ENCODE measurements around the gene CCDC24.

Gene CCDC24

DNA sequence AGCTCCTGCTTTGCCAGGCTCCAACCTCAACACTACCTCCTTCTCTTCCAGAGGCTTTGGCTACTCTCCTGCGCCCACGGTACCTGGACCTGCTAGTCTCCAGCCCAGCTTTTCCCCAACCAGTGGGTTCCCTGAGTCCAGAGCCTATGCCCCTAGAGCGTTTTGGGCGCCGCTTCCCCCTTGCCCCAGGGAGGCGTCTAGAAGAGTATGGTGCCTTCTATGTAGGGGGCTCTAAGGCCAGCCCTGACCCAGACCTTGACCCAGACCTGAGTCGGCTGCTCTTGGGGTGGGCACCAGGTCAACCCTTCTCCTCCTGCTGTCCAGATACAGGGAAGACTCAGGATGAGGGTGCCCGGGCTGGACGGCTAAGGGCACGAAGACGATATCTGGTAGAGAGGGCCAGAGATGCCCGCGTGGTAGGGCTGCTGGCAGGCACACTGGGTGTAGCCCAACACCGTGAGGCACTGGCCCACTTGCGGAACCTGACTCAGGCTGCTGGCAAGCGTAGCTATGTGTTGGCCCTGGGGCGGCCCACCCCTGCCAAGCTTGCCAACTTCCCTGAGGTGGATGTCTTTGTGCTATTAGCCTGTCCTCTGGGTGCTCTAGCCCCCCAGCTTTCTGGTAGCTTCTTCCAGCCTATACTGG, 19.9 kb upstream of the CCDC24 start:
- H3K27me3 ChIP-seq (replicated peaks), result no peaks in the 10 kb centered on the region
- no peak overlapping the region for H3K4me3 ChIP-seq (ENCODE audit: low read depth, low read length)
- in situ Hi-C loops (cut with HindIII; ENCODE audit: low pct_ligation_motif_present, low sequenced_read_pairs), result no loop called here

DNA sequence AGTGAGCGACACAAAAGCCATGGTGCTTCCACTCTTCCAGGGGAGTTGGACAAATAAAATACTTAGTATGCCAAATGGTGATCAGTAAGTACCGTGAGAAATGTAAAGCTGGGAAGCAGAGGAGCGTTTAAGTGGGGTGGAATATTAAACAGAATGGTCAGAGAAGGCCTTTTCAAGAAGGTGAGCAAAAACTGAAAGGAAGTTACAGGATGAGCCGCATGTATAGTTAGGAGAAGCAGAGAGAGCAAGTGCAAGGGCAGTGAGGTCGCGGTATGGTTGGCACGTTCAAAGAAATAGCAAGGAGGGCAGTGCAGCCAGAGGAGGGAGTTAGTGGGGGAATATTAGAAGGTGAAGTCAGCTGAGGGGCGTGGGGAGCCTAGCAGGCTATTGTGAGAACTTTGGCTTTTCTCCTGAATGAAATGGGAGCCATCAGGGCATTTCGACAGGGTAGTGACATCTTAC, 17.4 kb upstream of the CCDC24 start:
- H3K27ac ChIP-seq, result no peak overlapping the region
- H3K4me3 ChIP-seq (ENCODE audit: low read depth, low read length), result peak overlapping the region; percentile 87
- no peaks in the 10 kb centered on the region for H3K27me3 ChIP-seq (replicated peaks)
- in situ Hi-C loops (cut with HindIII; ENCODE audit: low pct_ligation_motif_present, low sequenced_read_pairs), result no loop called here
- TF ChIP-seq, protein P1, sequence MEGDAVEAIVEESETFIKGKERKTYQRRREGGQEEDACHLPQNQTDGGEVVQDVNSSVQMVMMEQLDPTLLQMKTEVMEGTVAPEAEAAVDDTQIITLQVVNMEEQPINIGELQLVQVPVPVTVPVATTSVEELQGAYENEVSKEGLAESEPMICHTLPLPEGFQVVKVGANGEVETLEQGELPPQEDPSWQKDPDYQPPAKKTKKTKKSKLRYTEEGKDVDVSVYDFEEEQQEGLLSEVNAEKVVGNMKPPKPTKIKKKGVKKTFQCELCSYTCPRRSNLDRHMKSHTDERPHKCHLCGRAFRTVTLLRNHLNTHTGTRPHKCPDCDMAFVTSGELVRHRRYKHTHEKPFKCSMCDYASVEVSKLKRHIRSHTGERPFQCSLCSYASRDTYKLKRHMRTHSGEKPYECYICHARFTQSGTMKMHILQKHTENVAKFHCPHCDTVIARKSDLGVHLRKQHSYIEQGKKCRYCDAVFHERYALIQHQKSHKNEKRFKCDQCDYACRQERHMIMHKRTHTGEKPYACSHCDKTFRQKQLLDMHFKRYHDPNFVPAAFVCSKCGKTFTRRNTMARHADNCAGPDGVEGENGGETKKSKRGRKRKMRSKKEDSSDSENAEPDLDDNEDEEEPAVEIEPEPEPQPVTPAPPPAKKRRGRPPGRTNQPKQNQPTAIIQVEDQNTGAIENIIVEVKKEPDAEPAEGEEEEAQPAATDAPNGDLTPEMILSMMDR (IDR thresholded peaks at IDR 0.05; ENCODE audit: low read depth, low read length, missing control alignments), result no peak
- H3K36me3 ChIP-seq (replicated peaks), result peaks cover 23% of the 10 kb centered on the region
- no peak for DNase-seq

More for the DNA sequence above, 19.9 kb upstream of the CCDC24 start:
- H3K36me3 ChIP-seq (replicated peaks), result peaks cover 4% of the 10 kb centered on the region
- DNase-seq, result no peak
- H3K27ac ChIP-seq, result no peak overlapping the region
- TF ChIP-seq, protein P1 (IDR thresholded peaks at IDR 0.05; ENCODE audit: low read depth, low read length, missing control alignments), result no peak

DNA sequence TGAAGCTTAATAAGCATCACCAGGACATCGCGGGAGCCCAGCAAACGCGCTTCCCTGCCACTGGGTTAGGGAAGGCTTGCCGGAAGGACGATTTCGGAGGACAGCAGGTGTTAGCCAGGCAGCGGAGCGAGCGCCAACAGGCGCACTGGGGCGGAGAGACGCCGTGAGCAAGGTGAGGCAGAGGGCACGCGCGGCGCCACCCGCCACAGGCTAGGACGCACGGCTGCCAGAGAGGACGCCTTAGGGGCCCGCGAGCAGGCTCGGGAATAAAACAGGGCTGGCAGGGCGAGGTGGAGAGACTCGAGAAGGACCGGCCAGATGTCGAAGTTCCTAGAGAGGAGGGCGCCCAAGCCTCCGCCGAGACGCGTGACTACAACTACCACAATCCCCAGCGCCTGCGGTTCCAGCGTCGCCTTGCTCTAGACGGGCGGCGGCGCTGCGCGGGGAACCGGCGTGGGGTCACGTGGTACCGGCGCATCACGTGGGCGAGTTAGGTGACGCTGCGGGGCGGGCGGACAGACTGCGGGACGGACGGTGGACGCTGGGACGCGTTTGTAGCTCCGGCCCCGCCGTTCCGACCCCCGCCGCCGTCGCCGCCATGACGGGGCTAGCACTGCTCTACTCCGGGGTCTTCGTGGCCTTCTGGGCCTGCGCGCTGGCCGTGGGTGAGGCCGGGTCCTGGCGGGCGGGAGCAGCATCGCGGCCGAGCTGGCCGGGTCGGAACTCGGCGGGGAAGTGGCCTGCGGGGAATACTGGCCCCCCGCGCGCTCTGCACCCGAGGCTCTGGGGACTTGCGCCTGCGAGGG, 16.8 kb upstream of the CCDC24 start, which contains the start of gene ATP6V0B:
Gene ATP6V0B, plus strand, starts transcription at position 518 of the 806 bp plus-strand sequence. Its CDS starts 81 bp downstream, at position 599.
- peak; percentile 92 for DNase-seq

DNA sequence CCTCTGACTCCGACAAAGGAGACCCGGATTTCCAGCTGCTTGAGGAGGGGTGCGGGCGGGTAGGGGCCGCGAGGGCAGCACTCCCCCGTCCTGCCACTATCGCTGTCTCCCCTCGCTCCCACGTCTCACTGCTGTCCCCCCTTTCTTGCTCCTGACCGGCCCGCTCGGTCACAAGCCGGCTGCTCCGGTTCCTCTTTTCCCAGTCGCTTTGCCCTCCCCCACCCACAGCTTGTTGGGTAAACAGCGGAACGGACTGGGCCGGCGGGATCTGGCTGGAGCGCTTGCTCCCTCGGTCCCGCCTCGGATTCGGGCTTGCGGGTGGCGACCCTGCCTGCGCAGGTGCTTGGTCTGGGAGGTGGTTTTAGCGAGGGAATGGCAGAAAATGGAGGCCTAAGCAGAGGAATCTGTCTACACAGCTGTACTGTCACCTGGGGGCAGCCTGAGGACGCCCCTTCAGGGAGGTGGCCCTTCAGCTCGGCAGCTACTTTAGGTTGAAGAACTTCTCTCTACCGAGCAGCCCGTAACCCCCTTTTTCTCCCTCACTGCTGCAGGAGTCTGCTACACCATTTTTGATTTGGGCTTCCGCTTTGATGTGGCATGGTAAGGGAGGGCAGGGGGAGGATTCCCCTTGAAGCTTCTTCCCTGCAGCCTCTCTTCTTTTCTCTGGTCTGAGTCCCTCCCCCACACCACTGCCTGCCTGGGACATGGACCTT, 16.0 kb upstream of the CCDC24 start:
- TF ChIP-seq, protein P1 (IDR thresholded peaks at IDR 0.05; ENCODE audit: low read depth, low read length, missing control alignments), result no peak
- Histone ChIP-seq H3K27me3 (replicated peaks) (no peaks in the 10 kb centered on the region), H3K4me3 (ENCODE audit: low read depth, low read length) (peak overlapping the region; percentile 87), H3K27ac (peak overlapping the region; percentile 74), H3K36me3 (replicated peaks) (peaks cover 23% of the 10 kb centered on the region)
- in situ Hi-C loops (cut with HindIII; ENCODE audit: low pct_ligation_motif_present, low sequenced_read_pairs), result no loop called here
- no peak for DNase-seq

More for the DNA sequence above, 16.8 kb upstream of the CCDC24 start, which contains the start of gene ATP6V0B:
- TF ChIP-seq, protein P1 (IDR thresholded peaks at IDR 0.05; ENCODE audit: low read depth, low read length, missing control alignments), result no peak
- H3K27me3 ChIP-seq (replicated peaks), result no peaks in the 10 kb centered on the region
- H3K4me3 ChIP-seq (ENCODE audit: low read depth, low read length), result peak within 1 kb of the TSS; percentile 87
- peaks cover 23% of the 10 kb centered on the region for H3K36me3 ChIP-seq (replicated peaks)
- H3K27ac ChIP-seq, result peak within 1 kb of the TSS; percentile 74
- in situ Hi-C loops (cut with HindIII; ENCODE audit: low pct_ligation_motif_present, low sequenced_read_pairs), result no loop called here

DNA sequence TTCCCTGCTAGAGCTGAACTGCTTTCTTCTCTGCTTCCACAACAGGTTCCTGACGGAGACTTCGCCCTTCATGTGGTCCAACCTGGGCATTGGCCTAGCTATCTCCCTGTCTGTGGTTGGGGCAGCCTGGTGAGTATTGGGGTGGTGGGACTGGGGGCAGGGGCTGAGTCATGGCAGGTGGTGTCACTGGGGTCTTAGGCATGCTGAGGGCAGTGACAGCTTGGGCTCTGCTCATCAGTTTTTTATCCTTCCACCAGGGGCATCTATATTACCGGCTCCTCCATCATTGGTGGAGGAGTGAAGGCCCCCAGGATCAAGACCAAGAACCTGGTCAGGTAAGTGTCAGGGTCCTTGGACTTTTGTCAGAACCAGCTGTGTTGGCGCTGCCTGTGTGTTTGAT, 15.4 kb upstream of the CCDC24 start:
- in situ Hi-C loops (cut with HindIII; ENCODE audit: low pct_ligation_motif_present, low sequenced_read_pairs), result no loop called here
- H3K36me3 ChIP-seq (replicated peaks), result peaks cover 23% of the 10 kb centered on the region
- DNase-seq, result no peak
- H3K4me3 ChIP-seq (ENCODE audit: low read depth, low read length), result peak overlapping the region; percentile 87
- H3K27ac ChIP-seq, result no peak overlapping the region
- TF ChIP-seq, protein P1 (IDR thresholded peaks at IDR 0.05; ENCODE audit: low read depth, low read length, missing control alignments), result peak; percentile 32
- H3K27me3 ChIP-seq (replicated peaks), result no peaks in the 10 kb centered on the region
